ENCODE results near the gene DDX23.
"Not testable (repeated sequence)": the region's sequence is repeated elsewhere in the genome, so short reads cannot be mapped to it uniquely, and the experiment has no call there.

- TF ChIP-seq CTCF (IDR thresholded peaks at IDR 0.05; ENCODE audit: poor library complexity); EZH2 (IDR thresholded peaks at IDR 0.05; ENCODE audit: borderline replicate concordance): not testable (repeated sequence)
Measured at GRCh38 chr12:48860236-48860635, 8.3 kb upstream of the DDX23 start.
